Measurements from ENCODE around the gene CD160.

- TF ChIP-seq CTCF (IDR thresholded peaks at IDR 0.05), result no peak
- no peak for TF ChIP-seq POLR2A (IDR thresholded peaks at IDR 0.05)
These were observed 8.8 kb upstream of the CD160 start for GRCh38 chr1:145710291-145711027.
